Measurements from ENCODE around the gene ZFP1.
A peak's percentile ranks its signal among the peaks of the same experiment; 100 is the strongest.
"Not testable (repeated sequence)": the region's sequence is repeated elsewhere in the genome, so short reads cannot be mapped to it uniquely, and the experiment has no call there.

The ZFP1 gene

GRCh38 chr16:75121949-75122568 is 26.3 kb upstream of the ZFP1 start:
- ATAC-seq (no peak), DNase-seq (no peak)
- no peaks in the 10 kb centered on the region for H3K27me3 Mint-ChIP-seq
- H3K9me3 Mint-ChIP-seq, result peaks cover 17% of the 10 kb centered on the region
- H3K27ac Mint-ChIP-seq, result no peak overlapping the region
- no peak overlapping the region for H3K4me3 Mint-ChIP-seq
- no peaks in the 10 kb centered on the region for H3K4me1 Mint-ChIP-seq
- H3K36me3 Mint-ChIP-seq (ENCODE audit: low read depth), result peaks cover 3% of the 10 kb centered on the region

GRCh38 chr16:75122609-75123008 is 25.7 kb upstream of the ZFP1 start:
- H3K4me1 Mint-ChIP-seq, result no peaks in the 10 kb centered on the region
- peaks cover 8% of the 10 kb centered on the region for H3K36me3 Mint-ChIP-seq (ENCODE audit: low read depth)
- H3K27ac Mint-ChIP-seq, result no peak overlapping the region
- H3K9me3 Mint-ChIP-seq, result peaks cover 22% of the 10 kb centered on the region
- DNase-seq, result no peak
- H3K4me3 Mint-ChIP-seq, result no peak overlapping the region
- no peak for ATAC-seq
- H3K27me3 Mint-ChIP-seq, result no peaks in the 10 kb centered on the region

GRCh38 chr16:75127713-75128415 is 20.5 kb upstream of the ZFP1 start:
- ATAC-seq, result no peak
- Mint-ChIP-seq H3K4me1 (peaks cover 10% of the 10 kb centered on the region), H3K4me3 (no peak overlapping the region), H3K27me3 (no peaks in the 10 kb centered on the region), H3K36me3 (ENCODE audit: low read depth) (peaks cover 8% of the 10 kb centered on the region), H3K27ac (no peak overlapping the region), H3K9me3 (peaks cover 17% of the 10 kb centered on the region)
- DNase-seq, result no peak

- H3K27me3 Mint-ChIP-seq, H3K4me1 Mint-ChIP-seq: not testable (repeated sequence)
- peaks cover 17% of the 10 kb centered on the region for H3K9me3 Mint-ChIP-seq
Observed at GRCh38 chr16:75129421-75130149, 18.7 kb upstream of the ZFP1 start.

GRCh38 chr16:75130150-75130771 is 18.1 kb upstream of the ZFP1 start:
- H3K27ac Mint-ChIP-seq, result no peak overlapping the region
- H3K36me3 Mint-ChIP-seq (ENCODE audit: low read depth), result peaks cover 8% of the 10 kb centered on the region
- H3K4me3 Mint-ChIP-seq, result no peak overlapping the region
- peaks cover 10% of the 10 kb centered on the region for H3K4me1 Mint-ChIP-seq
- peaks cover 17% of the 10 kb centered on the region for H3K9me3 Mint-ChIP-seq
- DNase-seq (no peak), ATAC-seq (no peak)
- H3K27me3 Mint-ChIP-seq, result no peaks in the 10 kb centered on the region

More at GRCh38 chr16:75129421-75130149, 18.7 kb upstream of the ZFP1 start:
- H3K4me3 Mint-ChIP-seq; H3K27ac Mint-ChIP-seq; DNase-seq; H3K36me3 Mint-ChIP-seq (ENCODE audit: low read depth); ATAC-seq: not testable (repeated sequence)

- Mint-ChIP-seq H3K36me3 (ENCODE audit: low read depth) (peaks cover 8% of the 10 kb centered on the region), H3K9me3 (peaks cover 17% of the 10 kb centered on the region), H3K27ac (no peak overlapping the region), H3K27me3 (no peaks in the 10 kb centered on the region), H3K4me3 (no peak overlapping the region), H3K4me1 (peaks cover 10% of the 10 kb centered on the region)
- ATAC-seq (no peak), DNase-seq (no peak)
Observed at GRCh38 chr16:75131081-75131480, 17.2 kb upstream of the ZFP1 start.

GRCh38 chr16:75138233-75138632 is 10.1 kb upstream of the ZFP1 start:
- no peak overlapping the region for H3K27ac Mint-ChIP-seq
- no peaks in the 10 kb centered on the region for H3K9me3 Mint-ChIP-seq
- ATAC-seq, result no peak
- peaks cover 12% of the 10 kb centered on the region for H3K27me3 Mint-ChIP-seq
- peaks cover 7% of the 10 kb centered on the region for H3K4me1 Mint-ChIP-seq
- H3K36me3 Mint-ChIP-seq (ENCODE audit: low read depth), result no peaks in the 10 kb centered on the region
- H3K4me3 Mint-ChIP-seq, result no peak overlapping the region
- DNase-seq, result no peak

- no peaks in the 10 kb centered on the region for H3K9me3 Mint-ChIP-seq
- H3K4me3 Mint-ChIP-seq, result no peak overlapping the region
- no peak for DNase-seq
- H3K4me1 Mint-ChIP-seq, result peaks cover 7% of the 10 kb centered on the region
- no peaks in the 10 kb centered on the region for H3K36me3 Mint-ChIP-seq (ENCODE audit: low read depth)
- ATAC-seq, result peak; percentile 57
- peaks cover 12% of the 10 kb centered on the region for H3K27me3 Mint-ChIP-seq
- no peak overlapping the region for H3K27ac Mint-ChIP-seq
Observed at GRCh38 chr16:75138636-75139035, 9.7 kb upstream of the ZFP1 start.

GRCh38 chr16:75139498-75139897 is 8.8 kb upstream of the ZFP1 start:
- Mint-ChIP-seq H3K27ac (no peak overlapping the region), H3K27me3 (peaks cover 12% of the 10 kb centered on the region), H3K36me3 (ENCODE audit: low read depth) (no peaks in the 10 kb centered on the region), H3K9me3 (no peaks in the 10 kb centered on the region), H3K4me1 (peaks cover 12% of the 10 kb centered on the region), H3K4me3 (no peak overlapping the region)
- ATAC-seq (no peak), DNase-seq (no peak)

GRCh38 chr16:75143941-75144340 is 4.4 kb upstream of the ZFP1 start:
- H3K9me3 Mint-ChIP-seq, result no peaks in the 10 kb centered on the region
- no peak for DNase-seq
- H3K36me3 Mint-ChIP-seq (ENCODE audit: low read depth), result peaks cover 1% of the 10 kb centered on the region
- ATAC-seq, result peak; percentile 23
- H3K4me3 Mint-ChIP-seq, result no peak overlapping the region
- no peak overlapping the region for H3K27ac Mint-ChIP-seq
- peaks cover 7% of the 10 kb centered on the region for H3K4me1 Mint-ChIP-seq
- peaks cover 3% of the 10 kb centered on the region for H3K27me3 Mint-ChIP-seq

- H3K27me3 Mint-ChIP-seq, result no peaks in the 10 kb centered on the region
- H3K36me3 Mint-ChIP-seq (ENCODE audit: low read depth), result peaks cover 29% of the 10 kb centered on the region
- no peak overlapping the region for H3K27ac Mint-ChIP-seq
- ATAC-seq (no peak), DNase-seq (no peak)
- peaks cover 44% of the 10 kb centered on the region for H3K4me1 Mint-ChIP-seq
- H3K4me3 Mint-ChIP-seq, result peak overlapping the region; percentile 90
- peaks cover 24% of the 10 kb centered on the region for H3K9me3 Mint-ChIP-seq
Observed at GRCh38 chr16:75147968-75148310, 385 bp upstream of the ZFP1 start.

- ATAC-seq, result no peak
- Mint-ChIP-seq H3K27ac (peak overlapping the region; percentile 73), H3K4me1 (peaks cover 43% of the 10 kb centered on the region), H3K27me3 (no peaks in the 10 kb centered on the region), H3K4me3 (peak overlapping the region; percentile 42), H3K36me3 (ENCODE audit: low read depth) (peaks cover 53% of the 10 kb centered on the region), H3K9me3 (peaks cover 27% of the 10 kb centered on the region)
- DNase-seq, result no peak
Observed at GRCh38 chr16:75151798-75152197, 3.5 kb downstream of the ZFP1 start.

GRCh38 chr16:75152635-75153034 is 4.3 kb downstream of the ZFP1 start:
- H3K4me1 Mint-ChIP-seq, result peaks cover 41% of the 10 kb centered on the region
- no peak for DNase-seq
- ATAC-seq, result no peak
- peaks cover 59% of the 10 kb centered on the region for H3K36me3 Mint-ChIP-seq (ENCODE audit: low read depth)
- H3K9me3 Mint-ChIP-seq, result peaks cover 27% of the 10 kb centered on the region
- peak overlapping the region; percentile 18 for H3K4me3 Mint-ChIP-seq
- no peaks in the 10 kb centered on the region for H3K27me3 Mint-ChIP-seq
- peak overlapping the region; percentile 73 for H3K27ac Mint-ChIP-seq

GRCh38 chr16:75160386-75160785 is 12.1 kb downstream of the ZFP1 start:
- Mint-ChIP-seq H3K36me3 (ENCODE audit: low read depth) (peaks cover 62% of the 10 kb centered on the region), H3K9me3 (peaks cover 10% of the 10 kb centered on the region), H3K27ac (no peak overlapping the region), H3K4me1 (no peaks in the 10 kb centered on the region), H3K4me3 (no peak overlapping the region), H3K27me3 (no peaks in the 10 kb centered on the region)
- ATAC-seq, result no peak
- no peak for DNase-seq
